ENCODE measurements around the gene FAM120A. TPM values are rescaled to one million over a fixed set of nuclear protein-coding genes. Genes with fewer than 3 reads are reported as not detected.

The FAM120A gene
- total and polyA plus RNA-seq, 7 donors, result 59.9 to 106 (median 66.0) TPM

DNA sequence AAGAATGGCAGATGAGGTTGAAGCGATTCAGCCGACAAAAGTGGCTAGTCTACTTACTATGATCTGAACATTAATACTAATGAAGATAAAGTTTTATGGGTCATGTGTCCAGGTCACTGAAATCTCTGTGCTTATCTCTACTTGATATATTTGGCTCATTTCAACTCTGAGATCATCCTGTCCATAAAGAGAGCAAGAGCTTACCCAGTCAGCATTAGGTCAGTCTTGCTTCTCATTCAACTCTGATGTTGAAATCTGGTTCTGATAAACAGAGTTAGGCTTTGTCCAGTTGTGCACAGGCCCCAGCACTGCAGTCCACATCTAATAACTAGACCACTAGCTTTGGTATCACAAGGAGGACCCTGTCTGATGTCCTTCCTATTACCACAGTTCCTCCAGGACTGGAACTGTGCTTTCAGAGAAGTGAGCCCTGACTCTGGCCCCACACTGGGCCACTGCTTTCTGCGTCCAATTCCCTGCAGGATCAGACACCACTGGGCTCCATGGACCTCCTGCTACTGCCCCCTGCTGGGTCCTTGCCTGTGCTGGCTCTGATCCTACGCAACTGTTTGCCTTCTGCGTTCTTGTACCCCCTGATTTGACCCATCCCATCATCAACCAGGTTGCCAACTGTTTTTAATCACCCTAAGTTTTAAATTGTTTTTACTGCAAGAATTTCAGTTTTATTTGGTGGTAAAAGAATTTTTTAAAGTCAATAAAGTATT, 23.7 kb upstream of the FAM120A start:
- DNase-seq, result no peak
- WGBS, 2 donors, result 70 to 89% methylated on average over 5 of the region's 5 CpGs
- Histone ChIP-seq H3K4me3 (no peak overlapping the region), H3K27ac (no peak overlapping the region), H3K27me3 (no peaks in the 10 kb centered on the region), H3K36me3 (no peaks in the 10 kb centered on the region), H3K9me3 (no peaks in the 10 kb centered on the region), H3K4me1 (peaks cover 0 to 8% (median 0%) of the 10 kb centered on the region in 4 donors)
- intact Hi-C loops (cut with DNase I), result no loop called here
- no peak for TF ChIP-seq EP300 (IDR thresholded peaks at IDR 0.05)
- TF ChIP-seq, protein P1, sequence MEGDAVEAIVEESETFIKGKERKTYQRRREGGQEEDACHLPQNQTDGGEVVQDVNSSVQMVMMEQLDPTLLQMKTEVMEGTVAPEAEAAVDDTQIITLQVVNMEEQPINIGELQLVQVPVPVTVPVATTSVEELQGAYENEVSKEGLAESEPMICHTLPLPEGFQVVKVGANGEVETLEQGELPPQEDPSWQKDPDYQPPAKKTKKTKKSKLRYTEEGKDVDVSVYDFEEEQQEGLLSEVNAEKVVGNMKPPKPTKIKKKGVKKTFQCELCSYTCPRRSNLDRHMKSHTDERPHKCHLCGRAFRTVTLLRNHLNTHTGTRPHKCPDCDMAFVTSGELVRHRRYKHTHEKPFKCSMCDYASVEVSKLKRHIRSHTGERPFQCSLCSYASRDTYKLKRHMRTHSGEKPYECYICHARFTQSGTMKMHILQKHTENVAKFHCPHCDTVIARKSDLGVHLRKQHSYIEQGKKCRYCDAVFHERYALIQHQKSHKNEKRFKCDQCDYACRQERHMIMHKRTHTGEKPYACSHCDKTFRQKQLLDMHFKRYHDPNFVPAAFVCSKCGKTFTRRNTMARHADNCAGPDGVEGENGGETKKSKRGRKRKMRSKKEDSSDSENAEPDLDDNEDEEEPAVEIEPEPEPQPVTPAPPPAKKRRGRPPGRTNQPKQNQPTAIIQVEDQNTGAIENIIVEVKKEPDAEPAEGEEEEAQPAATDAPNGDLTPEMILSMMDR (IDR thresholded peaks at IDR 0.05), result no peak
- TF ChIP-seq POLR2AphosphoS5 (IDR thresholded peaks at IDR 0.05), result no peak
- no peak for TF ChIP-seq POLR2A (IDR thresholded peaks at IDR 0.05)

DNA sequence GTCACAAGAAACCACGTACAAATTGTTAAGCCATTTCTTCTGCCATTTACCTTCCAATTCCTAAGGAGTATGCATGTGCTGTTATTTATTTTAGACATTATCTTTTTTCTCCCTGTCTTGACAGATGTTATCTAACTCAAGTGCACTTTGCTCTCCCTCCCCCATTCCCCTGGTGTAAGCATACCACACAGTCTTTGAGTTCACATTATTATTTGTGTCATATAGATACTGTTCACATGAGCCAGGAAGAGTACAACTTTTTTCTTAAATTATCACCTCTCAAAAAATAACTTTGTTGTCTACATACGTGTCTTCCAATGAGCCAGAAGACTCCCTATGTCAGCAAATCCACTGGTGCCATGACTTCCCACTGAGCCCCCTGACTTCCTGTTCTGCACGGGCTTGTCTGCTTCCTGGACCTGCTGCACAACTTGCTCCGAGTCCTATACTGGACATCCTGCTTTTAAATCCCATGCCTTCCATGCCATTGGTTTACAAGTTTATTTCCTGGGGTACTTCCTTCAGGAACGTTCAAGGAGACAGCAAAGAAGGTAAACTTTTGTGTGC, 19.9 kb upstream of the FAM120A start:
- intact Hi-C loops (cut with DNase I), result no loop called here
- no peak overlapping the region for H3K4me3 ChIP-seq
- H3K36me3 ChIP-seq, result no peaks in the 10 kb centered on the region
- DNase-seq, result no peak
- no peaks in the 10 kb centered on the region for H3K4me1 ChIP-seq
- no peak for TF ChIP-seq POLR2AphosphoS5 (IDR thresholded peaks at IDR 0.05)
- TF ChIP-seq, protein P1 (IDR thresholded peaks at IDR 0.05), result no peak
- TF ChIP-seq POLR2A (IDR thresholded peaks at IDR 0.05), result no peak
- no peak for TF ChIP-seq EP300 (IDR thresholded peaks at IDR 0.05)
- H3K27me3 ChIP-seq, result no peaks in the 10 kb centered on the region
- WGBS, 2 donors, result 43 to 54% methylated on average over 5 of the region's 5 CpGs
- no peak overlapping the region for H3K27ac ChIP-seq
- H3K9me3 ChIP-seq, result no peaks in the 10 kb centered on the region

DNA sequence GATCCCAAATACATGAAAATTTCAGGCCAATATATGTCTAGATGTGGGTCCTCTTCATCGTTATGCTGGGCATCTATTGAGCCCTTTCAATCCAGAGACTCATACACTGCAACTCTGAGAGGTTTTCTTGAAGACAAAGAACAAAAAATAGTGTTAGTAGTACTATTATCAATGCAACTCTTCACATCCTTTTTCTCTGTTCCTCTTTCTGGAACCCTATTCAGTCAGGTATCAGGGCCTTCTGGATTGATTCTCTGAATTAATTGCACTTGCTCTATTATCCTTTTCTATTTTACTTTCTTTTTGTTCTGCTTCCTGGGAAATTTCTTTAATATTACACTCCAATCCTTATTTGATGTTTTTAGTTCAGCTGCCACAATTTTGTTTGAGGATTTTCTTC, 18.5 kb upstream of the FAM120A start:
- no peaks in the 10 kb centered on the region for H3K4me1 ChIP-seq
- TF ChIP-seq POLR2A (IDR thresholded peaks at IDR 0.05) (no peak), EP300 (IDR thresholded peaks at IDR 0.05) (no peak), POLR2AphosphoS5 (IDR thresholded peaks at IDR 0.05) (no peak)
- TF ChIP-seq, protein P1 (IDR thresholded peaks at IDR 0.05), result no peak
- H3K27me3 ChIP-seq, result no peaks in the 10 kb centered on the region
- H3K36me3 ChIP-seq, result no peaks in the 10 kb centered on the region
- intact Hi-C loops (cut with DNase I), result no loop called here
- DNase-seq, result no peak
- H3K9me3 ChIP-seq, result no peaks in the 10 kb centered on the region
- WGBS, 2 donors, result 95 to 96% methylated on average over 1 of the region's 1 CpG
- H3K4me3 ChIP-seq, result no peak overlapping the region
- no peak overlapping the region for H3K27ac ChIP-seq

DNA sequence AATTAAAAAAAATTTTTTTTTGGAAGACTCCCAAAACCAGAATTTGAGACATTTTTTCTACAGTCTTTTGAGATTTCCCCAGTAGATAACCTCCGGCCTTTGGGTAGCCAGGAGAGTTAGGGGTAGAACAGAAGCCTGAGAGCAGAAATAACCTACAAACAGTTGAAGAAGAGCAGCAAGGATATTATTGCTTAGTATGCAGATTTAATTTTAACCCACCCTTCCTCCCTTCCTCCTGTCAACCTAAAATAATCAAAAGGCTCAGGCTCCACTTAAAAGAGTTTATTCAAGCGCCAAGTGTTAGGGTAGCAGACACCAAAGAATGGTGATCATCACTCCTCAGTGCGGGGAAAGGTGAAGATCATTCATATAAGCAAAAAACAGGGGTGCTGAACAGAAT, 17.4 kb upstream of the FAM120A start:
- no peaks in the 10 kb centered on the region for H3K36me3 ChIP-seq
- H3K4me1 ChIP-seq, result no peaks in the 10 kb centered on the region
- no peak overlapping the region for H3K27ac ChIP-seq
- H3K27me3 ChIP-seq, result no peaks in the 10 kb centered on the region
- no peak overlapping the region for H3K4me3 ChIP-seq
- intact Hi-C loops (cut with DNase I), result no loop called here
- TF ChIP-seq, protein P1 (IDR thresholded peaks at IDR 0.05), result no peak
- TF ChIP-seq POLR2A (IDR thresholded peaks at IDR 0.05), result no peak
- TF ChIP-seq EP300 (IDR thresholded peaks at IDR 0.05), result no peak
- TF ChIP-seq POLR2AphosphoS5 (IDR thresholded peaks at IDR 0.05), result no peak
- 84 to 94% methylated on average over 3 of the region's 3 CpGs for WGBS, 2 donors
- no peak for DNase-seq
- H3K9me3 ChIP-seq, result no peaks in the 10 kb centered on the region

Measured in sigmoid colon (tissue), 7 donors.